NCI-H1092 treated with DMSO at 0.1 percent for 48 hours (cell line): ENCODE measurements around the gene TTC38.

ENCODE experiments used
- DNase-seq: peaks from one replicate; lab custom pipeline; 2025; lab: John Stamatoyannopoulos, UW

Gene TTC38

GRCh38 chr22:46267431-46268279 is at the start of gene TTC38:
Gene TTC38, plus strand, starts transcription at chr22:46268008. Its CDS starts 32 bp downstream, at chr22:46268040.
- DNase-seq = peak; percentile 2

GRCh38 chr22:46219636-46220035 is 48.2 kb upstream of the TTC38 start:
- no peak for DNase-seq

DNA sequence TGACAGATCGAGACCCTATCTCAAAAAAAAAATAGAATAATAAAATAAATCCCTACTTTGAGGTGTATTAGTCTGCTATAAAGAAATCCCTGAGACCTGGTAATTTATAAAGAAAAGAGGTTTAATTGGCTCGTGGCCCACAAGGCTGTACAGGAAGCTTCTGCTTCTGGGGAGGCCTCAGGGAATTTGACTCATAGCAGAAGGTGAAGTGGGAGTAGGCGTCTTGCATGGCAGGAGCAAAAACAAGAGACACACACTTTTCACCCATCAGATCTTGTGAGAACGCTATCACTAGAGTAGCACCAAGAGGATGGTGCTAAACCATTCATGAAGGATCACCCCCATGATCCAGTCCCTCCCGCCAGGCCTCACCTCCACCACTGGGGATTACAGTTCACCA is 46.9 kb upstream of the TTC38 start:
- no peak for DNase-seq

- DNase-seq = no peak
Measured at GRCh38 chr22:46224044-46224897, 43.5 kb upstream of the TTC38 start.

DNA sequence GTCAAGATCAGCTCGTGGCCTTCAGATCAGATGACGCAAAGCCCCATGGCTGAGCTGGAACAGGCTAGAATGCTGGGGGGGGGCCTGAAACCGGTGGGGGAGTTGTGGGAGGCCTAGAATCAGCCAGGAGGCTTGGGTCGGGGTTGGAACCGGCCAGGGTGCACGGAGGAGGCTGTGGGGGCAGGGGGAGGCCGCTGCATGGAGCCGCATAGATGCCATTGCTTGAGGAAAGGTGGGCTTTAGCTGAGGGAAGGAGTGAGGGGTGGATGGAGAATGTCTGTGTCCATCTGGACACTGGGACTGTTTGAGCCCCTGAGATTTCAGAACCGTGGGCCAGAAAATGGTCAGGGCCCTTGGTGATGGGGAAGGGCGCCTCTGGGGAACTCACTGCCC is 42.9 kb upstream of the TTC38 start:
- no peak for DNase-seq

DNA sequence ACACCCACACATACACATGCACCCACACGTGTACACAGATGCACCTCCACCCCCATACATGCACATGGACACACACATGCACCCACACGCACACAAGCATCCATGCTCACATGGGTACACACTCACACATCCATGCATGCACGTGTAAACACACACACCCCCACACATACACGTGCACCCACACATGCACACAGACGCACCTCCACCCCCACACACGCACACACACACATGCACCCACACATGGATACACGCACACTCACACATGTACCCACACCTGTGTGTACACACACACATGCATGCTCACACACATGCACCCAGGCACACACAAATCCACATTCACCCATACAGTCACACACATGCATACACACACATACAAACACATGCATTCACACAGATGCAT is 42.2 kb upstream of the TTC38 start:
- no peak for DNase-seq

- no peak for DNase-seq
Measured at GRCh38 chr22:46226577-46226976, 41.2 kb upstream of the TTC38 start.

DNA sequence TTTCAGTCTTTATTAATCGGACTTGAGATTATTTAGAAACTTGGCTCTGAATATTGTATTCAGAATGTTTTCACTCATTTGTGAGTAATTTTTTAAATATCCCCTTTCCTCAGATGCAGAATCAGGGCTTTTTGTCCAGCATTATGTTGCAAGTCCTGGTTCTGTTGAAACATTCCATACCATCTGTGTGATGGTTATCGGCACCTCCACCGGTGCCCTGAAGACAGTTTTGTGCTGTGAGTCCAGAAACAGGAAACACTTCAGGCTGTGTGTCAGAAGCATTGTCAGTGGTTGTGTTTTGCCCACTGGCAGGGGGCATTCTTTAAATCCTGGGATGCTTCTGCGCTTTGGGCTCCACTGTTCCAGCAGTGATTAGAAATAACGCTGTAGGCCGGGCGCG is 38.1 kb upstream of the TTC38 start:
- no peak for DNase-seq

DNA sequence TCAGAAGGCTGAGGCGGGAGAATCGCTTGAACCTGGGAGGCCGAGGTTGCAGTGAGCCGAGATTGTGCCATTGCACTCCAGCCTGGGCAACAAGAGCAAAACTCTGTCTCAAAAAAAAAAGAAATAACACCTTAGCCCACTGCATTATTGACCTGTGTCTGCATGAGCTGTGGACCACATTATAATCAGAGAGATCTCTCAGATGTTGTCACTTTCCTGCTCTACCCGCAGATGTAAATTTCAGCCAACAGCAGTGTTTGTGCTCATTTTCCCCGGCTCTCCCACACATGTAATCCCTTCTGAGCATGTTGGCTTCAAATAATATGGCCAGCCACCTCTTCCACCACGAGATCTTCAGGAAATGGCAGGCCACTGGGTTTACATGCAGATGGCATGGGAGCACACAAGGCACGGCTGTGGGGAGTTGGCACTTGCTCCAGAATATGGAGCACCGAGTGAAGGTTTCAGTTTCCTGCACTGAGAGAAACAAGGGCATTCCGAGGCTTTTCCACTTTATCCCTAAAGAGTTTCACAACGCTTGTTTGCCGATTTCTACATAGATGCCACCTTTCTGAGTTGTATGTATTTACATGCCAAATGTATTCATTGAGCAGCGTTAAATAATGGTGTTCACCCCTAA is 37.4 kb upstream of the TTC38 start:
- no peak for DNase-seq

DNA sequence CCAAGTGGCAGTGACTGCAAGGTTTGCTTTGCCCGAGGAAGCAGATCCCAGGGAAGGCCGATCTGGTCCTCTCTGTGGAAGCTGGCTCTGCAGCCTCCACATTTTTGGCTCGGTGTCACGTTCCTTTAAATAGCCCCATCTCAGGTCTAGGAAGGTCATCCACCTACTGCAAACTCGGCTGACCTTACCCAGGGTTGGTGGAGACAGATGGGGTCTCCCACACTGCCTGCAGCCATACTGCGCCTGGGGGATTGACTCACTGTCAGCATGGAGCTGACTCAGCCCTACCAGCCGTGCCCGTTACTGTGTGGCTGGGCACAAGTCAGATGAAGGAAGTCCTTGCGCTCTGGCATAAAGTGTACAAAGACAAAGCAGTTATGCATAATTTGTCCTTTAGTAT is 34.6 kb upstream of the TTC38 start:
- no peak for DNase-seq

DNA sequence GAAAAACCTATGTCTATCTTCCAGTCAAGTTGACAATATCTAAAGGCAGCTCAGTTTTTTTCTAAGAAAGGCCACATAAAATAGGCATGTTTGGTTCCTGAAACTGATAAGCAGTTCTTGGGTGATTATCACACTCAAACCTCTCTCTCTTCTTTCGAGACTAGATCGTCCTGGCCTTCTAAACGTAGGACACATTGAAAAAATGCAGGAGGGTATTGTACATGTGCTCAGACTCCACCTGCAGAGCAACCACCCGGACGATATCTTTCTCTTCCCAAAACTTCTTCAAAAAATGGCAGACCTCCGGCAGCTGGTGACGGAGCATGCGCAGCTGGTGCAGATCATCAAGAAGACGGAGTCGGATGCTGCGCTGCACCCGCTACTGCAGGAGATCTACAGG is 32.8 kb upstream of the TTC38 start:
- no peak for DNase-seq

DNA sequence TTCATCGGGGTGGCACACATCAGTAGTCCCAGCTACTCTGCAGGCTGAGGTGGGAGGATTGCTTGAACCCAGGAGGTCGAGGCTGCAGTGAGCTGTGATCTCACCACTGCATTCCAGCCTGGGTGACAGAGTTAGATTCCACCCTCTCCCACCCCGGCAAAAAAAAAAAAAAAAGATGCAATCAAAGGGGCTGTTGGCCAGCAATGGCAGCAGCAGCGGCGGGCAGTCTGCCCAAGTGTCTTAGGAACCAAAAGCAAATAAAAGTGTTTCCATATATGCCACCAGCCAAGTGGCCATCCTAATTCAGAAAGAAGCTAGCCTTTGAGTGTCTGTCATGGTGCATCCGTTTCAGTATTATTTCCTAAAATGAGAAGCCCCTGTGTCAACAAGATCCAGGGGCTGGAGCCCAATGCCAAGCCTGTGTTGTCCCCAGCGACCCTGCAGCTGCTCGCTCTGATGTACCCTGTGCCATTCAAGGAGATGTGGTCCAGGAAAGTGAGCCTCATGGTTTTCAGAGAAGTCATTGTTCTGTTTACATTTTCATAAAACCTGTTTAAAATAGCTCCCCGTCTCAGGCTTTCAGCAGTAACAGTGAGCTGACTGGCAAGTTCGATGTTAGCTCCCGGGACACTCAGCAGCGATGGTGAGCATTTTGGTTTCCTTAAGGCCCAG is 30.2 kb upstream of the TTC38 start:
- DNase-seq = peak; percentile 45

DNA sequence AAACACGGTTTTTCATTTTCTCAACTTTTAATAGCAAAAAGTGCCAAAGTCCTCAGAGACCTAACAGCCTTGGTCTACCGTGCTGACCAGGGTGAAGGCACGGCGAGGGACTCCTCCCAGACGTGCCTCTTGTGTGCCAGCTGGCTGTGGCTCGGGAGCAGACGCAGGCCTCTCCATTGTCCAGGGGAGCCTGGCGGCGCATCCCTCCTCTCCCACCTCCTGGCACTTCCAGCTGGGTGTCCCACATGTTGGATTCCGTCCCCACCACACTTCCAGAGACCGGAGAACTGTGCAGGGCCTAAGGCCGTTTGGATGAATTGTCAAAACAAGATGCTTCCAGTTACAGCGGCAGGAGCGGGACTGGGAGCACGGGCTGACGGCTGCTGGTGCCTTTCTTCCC is 29.3 kb upstream of the TTC38 start:
- DNase-seq = no peak

- no peak for DNase-seq
Measured at GRCh38 chr22:46239261-46240048, 28.4 kb upstream of the TTC38 start.

GRCh38 chr22:46240073-46240472 is 27.7 kb upstream of the TTC38 start:
- no peak for DNase-seq

DNA sequence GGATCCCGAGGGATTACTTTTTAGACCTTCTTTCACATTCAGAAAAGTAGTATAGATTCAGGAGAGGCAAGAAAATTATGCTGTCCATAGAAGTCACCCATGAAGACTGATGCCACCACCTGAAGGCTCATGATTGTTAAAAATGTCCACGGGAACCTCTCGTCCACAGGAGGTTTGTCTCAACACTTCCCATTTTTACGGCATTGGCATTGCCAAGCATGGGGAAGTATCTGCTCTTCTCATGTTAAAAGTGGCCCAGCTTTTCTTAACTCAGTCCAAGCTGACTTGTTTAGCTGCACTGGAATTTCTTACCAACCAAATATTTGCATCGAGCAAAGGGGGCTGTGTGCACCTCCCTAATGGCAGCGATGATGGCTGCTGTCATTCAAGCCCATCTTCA is 27.3 kb upstream of the TTC38 start:
- no peak for DNase-seq

- DNase-seq = no peak
Measured at GRCh38 chr22:46240907-46241306, 26.9 kb upstream of the TTC38 start.

- DNase-seq = no peak
Measured at GRCh38 chr22:46241396-46242007, 26.3 kb upstream of the TTC38 start.

GRCh38 chr22:46242076-46242475 is 25.7 kb upstream of the TTC38 start:
- DNase-seq = no peak

- DNase-seq = no peak
Measured at GRCh38 chr22:46244771-46245170, 23.0 kb upstream of the TTC38 start.

GRCh38 chr22:46245511-46245910 is 22.3 kb upstream of the TTC38 start:
- no peak for DNase-seq
